GM12892 (cell line): Measurements from ENCODE around the gene CCDC89.
"Not testable (repeated sequence)": the region's sequence is repeated elsewhere in the genome, so short reads cannot be mapped to it uniquely, and the experiment has no call there.

Source experiments
- DNase-seq: peaks from one replicate; pipeline ENCODE4 v3.0.0; 2011; ENCODE audit not compliant: insufficient read length
- FAIRE-seq: peaks from 2 replicates; lab custom pipeline; 2011; peaks lifted over from hg19 to GRCh38; lab: Jason Lieb, UNC
- POLR2A ChIP-seq: IDR thresholded peaks from 2 replicates; pipeline ENCODE4 v1.6.1; 2011; ENCODE audit warnings: low read depth, low read length, control low read depth
- POLR2AphosphoS5 ChIP-seq: IDR thresholded peaks from 2 replicates; pipeline ENCODE4 v1.6.1; 2011; ENCODE audit warnings: low read depth, low read length, control low read depth
- TAF1 ChIP-seq: IDR thresholded peaks from 2 replicates; pipeline ENCODE4 v1.6.1; 2011; ENCODE audit warnings: low read depth, mild to moderate bottlenecking, control low read depth, low read length, borderline replicate concordance

Gene CCDC89

GRCh38 chr11:85680897-85681296, 5.1 kb downstream of the CCDC89 start:
- DNase-seq (no peak), FAIRE-seq (peak; percentile 40)
- TF ChIP-seq TAF1, result no peak
- TF ChIP-seq POLR2AphosphoS5, result no peak
- no peak for TF ChIP-seq POLR2A

GRCh38 chr11:85679576-85679975, 6.4 kb downstream of the CCDC89 start:
- no peak for DNase-seq
- TF ChIP-seq POLR2AphosphoS5, result no peak
- TF ChIP-seq POLR2A, result no peak
- no peak for TF ChIP-seq TAF1
- no peak for FAIRE-seq

GRCh38 chr11:85673393-85673792, 12.6 kb downstream of the CCDC89 start:
- FAIRE-seq, result no peak
- DNase-seq, result no peak
- no peak for TF ChIP-seq POLR2A
- no peak for TF ChIP-seq POLR2AphosphoS5
- TF ChIP-seq TAF1, result no peak

- FAIRE-seq, result no peak
- TF ChIP-seq POLR2AphosphoS5 (no peak), POLR2A (no peak), TAF1 (no peak)
- DNase-seq, result no peak
Measured at GRCh38 chr11:85672105-85672902, 13.7 kb downstream of the CCDC89 start.

- not testable (repeated sequence) for FAIRE-seq, DNase-seq
Measured at GRCh38 chr11:85670949-85671663, 14.9 kb downstream of the CCDC89 start.

- FAIRE-seq (no peak), DNase-seq (no peak)
- TF ChIP-seq POLR2AphosphoS5 (no peak), POLR2A (no peak), TAF1 (no peak)
Measured at GRCh38 chr11:85668157-85668556, 17.8 kb downstream of the CCDC89 start.

- FAIRE-seq (no peak), DNase-seq (no peak)
- TF ChIP-seq TAF1, result no peak
- no peak for TF ChIP-seq POLR2AphosphoS5
- TF ChIP-seq POLR2A, result no peak
Measured at GRCh38 chr11:85666687-85667086, 19.3 kb downstream of the CCDC89 start.

- TF ChIP-seq TAF1 (no peak), POLR2AphosphoS5 (no peak), POLR2A (no peak)
- no peak for FAIRE-seq
- no peak for DNase-seq
Measured at GRCh38 chr11:85665733-85666132, 20.3 kb downstream of the CCDC89 start.

- FAIRE-seq (peak; percentile 98), DNase-seq (peak; percentile 79)
- peak; percentile 93 for TF ChIP-seq POLR2AphosphoS5
- TF ChIP-seq POLR2A, result peak; percentile 95
- no peak for TF ChIP-seq TAF1
Measured at GRCh38 chr11:85664615-85665481, 21.1 kb downstream of the CCDC89 start, which contains the start of gene CREBZF. CREBZF (minus strand) TSS chr11:85665129; CDS start chr11:85664875, 254 bp downstream.

GRCh38 chr11:85663753-85664614, 22.0 kb downstream of the CCDC89 start:
- peak; percentile 89 for FAIRE-seq
- DNase-seq, result peak; percentile 53
- TF ChIP-seq TAF1, result peak; percentile 56
- TF ChIP-seq POLR2AphosphoS5, result 0 out of 2 replicates have a peak, but pooled peaks have one; percentile 36
- TF ChIP-seq POLR2A, result peak; percentile 53; the same call in 1 of the 2 replicates
